ELF-1 (cell line): ENCODE results near the gene PSORS1C2.

ENCODE experiments used
- DNase-seq: peaks from one replicate; pipeline ENCODE4 v3.0.0-alpha.2; 2016; ENCODE audit warnings: low read depth, low spot score

PSORS1C2 gene

GRCh38 chr6:31114541-31114878, 24.4 kb downstream of the PSORS1C2 start, which contains the start of gene PSORS1C1:
PSORS1C1 (plus strand) TSS chr6:31114800; CDS start chr6:31129633, 14,833 bp downstream.
- DNase-seq, result peak; percentile 86

GRCh38 chr6:31113861-31114540, 24.9 kb downstream of the PSORS1C2 start:
- peak; percentile 70 for DNase-seq

GRCh38 chr6:31112478-31112877, 26.4 kb downstream of the PSORS1C2 start, which contains the start of gene C6orf15:
C6orf15 (minus strand) TSS chr6:31112575; CDS start chr6:31112555, 20 bp downstream.
- no peak for DNase-seq

- DNase-seq, result no peak
Observed at GRCh38 chr6:31111712-31112111, 27.2 kb downstream of the PSORS1C2 start.

GRCh38 chr6:31110825-31111582, 27.9 kb downstream of the PSORS1C2 start:
- DNase-seq, result no peak

GRCh38 chr6:31107052-31107451, 31.8 kb downstream of the PSORS1C2 start:
- DNase-seq, result no peak

- DNase-seq, result no peak
Observed at GRCh38 chr6:31103136-31103535, 35.7 kb downstream of the PSORS1C2 start.

- DNase-seq, result no peak
Observed at GRCh38 chr6:31098449-31098938, 40.4 kb downstream of the PSORS1C2 start.

GRCh38 chr6:31096656-31097055, 42.2 kb downstream of the PSORS1C2 start:
- no peak for DNase-seq

- DNase-seq, result no peak
Observed at GRCh38 chr6:31096215-31096614, 42.7 kb downstream of the PSORS1C2 start.

GRCh38 chr6:31094389-31094881, 44.4 kb downstream of the PSORS1C2 start:
- DNase-seq, result no peak

- DNase-seq, result peak; percentile 47
Observed at GRCh38 chr6:31092769-31093505, 45.9 kb downstream of the PSORS1C2 start.

- no peak for DNase-seq
Observed at GRCh38 chr6:31092238-31092637, 46.6 kb downstream of the PSORS1C2 start.

GRCh38 chr6:31091680-31092079, 47.2 kb downstream of the PSORS1C2 start:
- DNase-seq, result no peak

GRCh38 chr6:31090973-31091364, 47.9 kb downstream of the PSORS1C2 start:
- no peak for DNase-seq

GRCh38 chr6:31090275-31090972, 48.4 kb downstream of the PSORS1C2 start:
- no peak for DNase-seq
